Measurements from ENCODE around the gene SCAMP2. TPM values are rescaled to one million over a fixed set of nuclear protein-coding genes. Genes with fewer than 3 reads are reported as not detected.

SCAMP2 gene
- total and polyA plus RNA-seq, 10 of the 15 experiments (the other 5 are each of a cell fraction or from before 2014, with no cell fraction given) = 10.9 to 158 (median 99.6) TPM

DNA sequence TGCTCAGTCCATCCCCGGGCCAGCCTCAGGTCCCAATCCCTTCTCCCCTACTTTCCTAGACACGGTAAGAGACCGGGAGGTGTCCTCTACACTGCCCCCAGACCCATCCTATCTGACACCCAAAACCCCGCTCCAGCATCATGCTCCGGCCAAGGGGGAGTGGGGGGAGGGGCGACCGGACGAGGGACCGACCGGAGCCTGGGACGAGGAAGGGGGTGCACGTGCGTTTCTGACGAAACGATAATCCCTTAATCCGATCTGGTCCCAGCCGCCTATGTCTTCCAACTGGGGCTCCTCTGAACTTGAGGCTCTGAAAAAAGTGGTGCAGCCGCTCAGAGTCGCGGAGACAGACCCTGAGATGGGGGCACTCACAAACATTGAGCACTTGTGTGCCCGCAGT, 46.2 kb downstream of the SCAMP2 start:
- H2AFZ ChIP-seq (ENCODE audit: control insufficient read depth, low read depth, low read length) = no peak overlapping the region

More for the DNA sequence above, 46.2 kb downstream of the SCAMP2 start:
- no peak overlapping the region for H3K9ac ChIP-seq (ENCODE audit: control insufficient read depth, insufficient read depth, low read length)
- POLR2A ChIA-PET = no interaction called here
- TF ChIP-seq, protein P1, sequence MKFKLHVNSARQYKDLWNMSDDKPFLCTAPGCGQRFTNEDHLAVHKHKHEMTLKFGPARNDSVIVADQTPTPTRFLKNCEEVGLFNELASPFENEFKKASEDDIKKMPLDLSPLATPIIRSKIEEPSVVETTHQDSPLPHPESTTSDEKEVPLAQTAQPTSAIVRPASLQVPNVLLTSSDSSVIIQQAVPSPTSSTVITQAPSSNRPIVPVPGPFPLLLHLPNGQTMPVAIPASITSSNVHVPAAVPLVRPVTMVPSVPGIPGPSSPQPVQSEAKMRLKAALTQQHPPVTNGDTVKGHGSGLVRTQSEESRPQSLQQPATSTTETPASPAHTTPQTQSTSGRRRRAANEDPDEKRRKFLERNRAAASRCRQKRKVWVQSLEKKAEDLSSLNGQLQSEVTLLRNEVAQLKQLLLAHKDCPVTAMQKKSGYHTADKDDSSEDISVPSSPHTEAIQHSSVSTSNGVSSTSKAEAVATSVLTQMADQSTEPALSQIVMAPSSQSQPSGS (IDR thresholded peaks at IDR 0.05; ENCODE audit: low read length) = no peak
- TF ChIP-seq, protein P2, sequence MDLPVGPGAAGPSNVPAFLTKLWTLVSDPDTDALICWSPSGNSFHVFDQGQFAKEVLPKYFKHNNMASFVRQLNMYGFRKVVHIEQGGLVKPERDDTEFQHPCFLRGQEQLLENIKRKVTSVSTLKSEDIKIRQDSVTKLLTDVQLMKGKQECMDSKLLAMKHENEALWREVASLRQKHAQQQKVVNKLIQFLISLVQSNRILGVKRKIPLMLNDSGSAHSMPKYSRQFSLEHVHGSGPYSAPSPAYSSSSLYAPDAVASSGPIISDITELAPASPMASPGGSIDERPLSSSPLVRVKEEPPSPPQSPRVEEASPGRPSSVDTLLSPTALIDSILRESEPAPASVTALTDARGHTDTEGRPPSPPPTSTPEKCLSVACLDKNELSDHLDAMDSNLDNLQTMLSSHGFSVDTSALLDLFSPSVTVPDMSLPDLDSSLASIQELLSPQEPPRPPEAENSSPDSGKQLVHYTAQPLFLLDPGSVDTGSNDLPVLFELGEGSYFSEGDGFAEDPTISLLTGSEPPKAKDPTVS (IDR thresholded peaks at IDR 0.05; ENCODE audit: low read depth, low read length) = no peak
- TF ChIP-seq SREBF2 (IDR thresholded peaks at IDR 0.05; ENCODE audit: low read length) = no peak
- TF ChIP-seq NBN (IDR thresholded peaks at IDR 0.05) = no peak
- TF ChIP-seq BRCA1 (IDR thresholded peaks at IDR 0.05; ENCODE audit: low read depth, low read length) = no peak
- TF ChIP-seq, protein P3, sequence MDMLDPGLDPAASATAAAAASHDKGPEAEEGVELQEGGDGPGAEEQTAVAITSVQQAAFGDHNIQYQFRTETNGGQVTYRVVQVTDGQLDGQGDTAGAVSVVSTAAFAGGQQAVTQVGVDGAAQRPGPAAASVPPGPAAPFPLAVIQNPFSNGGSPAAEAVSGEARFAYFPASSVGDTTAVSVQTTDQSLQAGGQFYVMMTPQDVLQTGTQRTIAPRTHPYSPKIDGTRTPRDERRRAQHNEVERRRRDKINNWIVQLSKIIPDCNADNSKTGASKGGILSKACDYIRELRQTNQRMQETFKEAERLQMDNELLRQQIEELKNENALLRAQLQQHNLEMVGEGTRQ (IDR thresholded peaks at IDR 0.05; ENCODE audit: borderline replicate concordance, low read depth, low read length) = no peak
- no peak for TF ChIP-seq POLR2A (IDR thresholded peaks at IDR 0.05; ENCODE audit: low read depth, low read length)
- TF ChIP-seq, protein P4, sequence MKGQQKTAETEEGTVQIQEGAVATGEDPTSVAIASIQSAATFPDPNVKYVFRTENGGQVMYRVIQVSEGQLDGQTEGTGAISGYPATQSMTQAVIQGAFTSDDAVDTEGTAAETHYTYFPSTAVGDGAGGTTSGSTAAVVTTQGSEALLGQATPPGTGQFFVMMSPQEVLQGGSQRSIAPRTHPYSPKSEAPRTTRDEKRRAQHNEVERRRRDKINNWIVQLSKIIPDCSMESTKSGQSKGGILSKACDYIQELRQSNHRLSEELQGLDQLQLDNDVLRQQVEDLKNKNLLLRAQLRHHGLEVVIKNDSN (IDR thresholded peaks at IDR 0.05; ENCODE audit: borderline replicate concordance, extremely low read length, insufficient read depth, low read depth, low read length) = no peak
- no peak for TF ChIP-seq ZNF622 (IDR thresholded peaks at IDR 0.05)
- TF ChIP-seq, protein P5, sequence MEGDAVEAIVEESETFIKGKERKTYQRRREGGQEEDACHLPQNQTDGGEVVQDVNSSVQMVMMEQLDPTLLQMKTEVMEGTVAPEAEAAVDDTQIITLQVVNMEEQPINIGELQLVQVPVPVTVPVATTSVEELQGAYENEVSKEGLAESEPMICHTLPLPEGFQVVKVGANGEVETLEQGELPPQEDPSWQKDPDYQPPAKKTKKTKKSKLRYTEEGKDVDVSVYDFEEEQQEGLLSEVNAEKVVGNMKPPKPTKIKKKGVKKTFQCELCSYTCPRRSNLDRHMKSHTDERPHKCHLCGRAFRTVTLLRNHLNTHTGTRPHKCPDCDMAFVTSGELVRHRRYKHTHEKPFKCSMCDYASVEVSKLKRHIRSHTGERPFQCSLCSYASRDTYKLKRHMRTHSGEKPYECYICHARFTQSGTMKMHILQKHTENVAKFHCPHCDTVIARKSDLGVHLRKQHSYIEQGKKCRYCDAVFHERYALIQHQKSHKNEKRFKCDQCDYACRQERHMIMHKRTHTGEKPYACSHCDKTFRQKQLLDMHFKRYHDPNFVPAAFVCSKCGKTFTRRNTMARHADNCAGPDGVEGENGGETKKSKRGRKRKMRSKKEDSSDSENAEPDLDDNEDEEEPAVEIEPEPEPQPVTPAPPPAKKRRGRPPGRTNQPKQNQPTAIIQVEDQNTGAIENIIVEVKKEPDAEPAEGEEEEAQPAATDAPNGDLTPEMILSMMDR (IDR thresholded peaks at IDR 0.05 in 2 of 3, conservative IDR thresholded peaks at IDR 0.05 in 1 of 3; ENCODE audit: control insufficient read depth in 2 of 3, extremely low read depth in 1 of 3, insufficient read depth in 1 of 3, low read depth in 3 of 3, low read length in 3 of 3) = no peak
- TF ChIP-seq, protein P6, sequence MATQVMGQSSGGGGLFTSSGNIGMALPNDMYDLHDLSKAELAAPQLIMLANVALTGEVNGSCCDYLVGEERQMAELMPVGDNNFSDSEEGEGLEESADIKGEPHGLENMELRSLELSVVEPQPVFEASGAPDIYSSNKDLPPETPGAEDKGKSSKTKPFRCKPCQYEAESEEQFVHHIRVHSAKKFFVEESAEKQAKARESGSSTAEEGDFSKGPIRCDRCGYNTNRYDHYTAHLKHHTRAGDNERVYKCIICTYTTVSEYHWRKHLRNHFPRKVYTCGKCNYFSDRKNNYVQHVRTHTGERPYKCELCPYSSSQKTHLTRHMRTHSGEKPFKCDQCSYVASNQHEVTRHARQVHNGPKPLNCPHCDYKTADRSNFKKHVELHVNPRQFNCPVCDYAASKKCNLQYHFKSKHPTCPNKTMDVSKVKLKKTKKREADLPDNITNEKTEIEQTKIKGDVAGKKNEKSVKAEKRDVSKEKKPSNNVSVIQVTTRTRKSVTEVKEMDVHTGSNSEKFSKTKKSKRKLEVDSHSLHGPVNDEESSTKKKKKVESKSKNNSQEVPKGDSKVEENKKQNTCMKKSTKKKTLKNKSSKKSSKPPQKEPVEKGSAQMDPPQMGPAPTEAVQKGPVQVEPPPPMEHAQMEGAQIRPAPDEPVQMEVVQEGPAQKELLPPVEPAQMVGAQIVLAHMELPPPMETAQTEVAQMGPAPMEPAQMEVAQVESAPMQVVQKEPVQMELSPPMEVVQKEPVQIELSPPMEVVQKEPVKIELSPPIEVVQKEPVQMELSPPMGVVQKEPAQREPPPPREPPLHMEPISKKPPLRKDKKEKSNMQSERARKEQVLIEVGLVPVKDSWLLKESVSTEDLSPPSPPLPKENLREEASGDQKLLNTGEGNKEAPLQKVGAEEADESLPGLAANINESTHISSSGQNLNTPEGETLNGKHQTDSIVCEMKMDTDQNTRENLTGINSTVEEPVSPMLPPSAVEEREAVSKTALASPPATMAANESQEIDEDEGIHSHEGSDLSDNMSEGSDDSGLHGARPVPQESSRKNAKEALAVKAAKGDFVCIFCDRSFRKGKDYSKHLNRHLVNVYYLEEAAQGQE (IDR thresholded peaks at IDR 0.05; ENCODE audit: low read depth, low read length) = no peak
- H3K4me1 ChIP-seq (ENCODE audit: control insufficient read depth, insufficient read depth, low read length) = no peaks in the 10 kb centered on the region
- no peak overlapping the region for H3K27ac ChIP-seq (ENCODE audit: control insufficient read depth, insufficient read depth)
- BruUV-seq (replicated peaks) = no TSS peak
- ATAC-seq (no peak), FAIRE-seq (no peak), DNase-seq (ENCODE audit: low read depth, low spot score) (no peak)
- whole genome bisulfite sequencing (ENCODE audit: insufficient coverage, insufficient replicate concordance, low lambda C conversion rate, missing lambda C conversion rate) = 62% methylated on average over 21 of the region's 21 CpGs
- in situ Hi-C loops (cut with MboI) (no loop called here), intact Hi-C loops (cut with micrococcal nuclease; ENCODE audit: unreplicated experiment) (no loop called here)
- no peak overlapping the region for H3K4me2 ChIP-seq (ENCODE audit: control insufficient read depth, insufficient read depth)
- no peaks in the 10 kb centered on the region for H3K9me3 ChIP-seq (replicated peaks; ENCODE audit: control insufficient read depth, insufficient read depth, low read length)
- SMC1A ChIA-PET (ENCODE audit: uncharacterized antibody, unreplicated experiment) = interaction anchor here (0.8 to 1.9 kb wide), 3 partner anchors 17 to 56 kb away, joined by 3 to 9 read pairs (median 6); no protein-coding TSS in a partner anchor
- H3K36me3 ChIP-seq (ENCODE audit: control insufficient read depth in 2 of 2, insufficient read depth in 2 of 2, low read length in 1 of 2) = no peaks in the 10 kb centered on the region
- no peaks in the 10 kb centered on the region for H3K79me2 ChIP-seq (ENCODE audit: control insufficient read depth, insufficient read depth, low read length)
- CTCF ChIA-PET = interaction anchor here (0.6 to 6.3 kb wide), 4 partner anchors 9 to 75 kb away, joined by 3 to 53 read pairs (median 4); no protein-coding TSS in a partner anchor
- H3K4me3 ChIP-seq = no peak overlapping the region
- H3K27me3 ChIP-seq (replicated peaks in 1 of 2; ENCODE audit: control insufficient read depth in 2 of 2, insufficient read depth in 2 of 2, low read length in 1 of 2) = peaks cover 0 to 16% of the 10 kb centered on the region in 2 experiments; a peak in 3 of 4 replicates
- no peaks in the 10 kb centered on the region for H4K20me1 ChIP-seq (ENCODE audit: control insufficient read depth, insufficient read depth)
- RAD21 ChIA-PET (ENCODE audit: unreplicated experiment) = interaction anchor here (1.0 kb wide), 1 partner anchor 58 kb away, joined by 3 read pairs; no protein-coding TSS in a partner anchor
